ENCODE measurements around the gene SKIDA1.

DNA sequence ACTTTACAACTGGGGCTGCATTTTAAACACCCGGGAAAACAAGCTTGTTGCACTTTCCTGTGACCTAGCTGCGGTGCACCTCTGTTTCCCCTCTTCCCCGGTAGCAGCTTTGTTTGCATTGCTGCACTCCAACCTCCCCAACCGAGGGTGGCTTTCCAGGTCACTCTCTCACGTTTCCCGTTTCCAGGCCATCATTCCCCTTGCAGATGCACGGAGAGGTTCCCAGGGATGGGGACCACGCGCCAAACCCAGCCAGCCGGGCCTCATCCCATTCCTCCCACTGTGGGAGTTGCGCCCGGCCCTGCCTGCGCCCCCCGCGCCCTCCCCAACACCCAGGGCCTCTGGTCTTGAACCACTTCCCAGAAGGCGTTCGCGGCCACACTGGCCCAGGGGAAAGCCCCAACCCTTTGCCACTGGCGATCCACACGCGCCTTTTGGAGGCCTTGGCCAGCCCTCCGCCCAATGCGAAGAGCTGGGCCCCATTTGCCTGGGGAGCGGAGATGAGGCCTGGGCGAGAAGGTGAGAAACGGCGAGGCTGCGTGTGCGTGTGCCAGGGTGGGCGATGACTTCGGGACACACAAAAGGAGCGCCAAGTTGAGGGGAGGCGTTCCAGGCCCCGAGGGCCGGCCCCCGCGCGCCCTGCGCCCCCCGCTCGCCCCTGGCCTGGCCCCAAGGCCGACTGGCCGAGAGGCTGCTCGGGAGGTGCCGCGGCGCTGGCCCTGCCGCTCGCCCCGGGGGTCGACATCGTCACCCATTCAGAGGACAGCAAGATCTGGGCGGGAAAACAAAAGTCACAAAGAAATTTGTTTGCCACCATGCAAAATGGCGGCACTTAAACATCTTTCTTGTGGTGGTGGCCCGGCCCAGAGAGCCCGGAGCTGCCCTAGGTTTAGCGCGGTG lies 15.9 kb downstream of the SKIDA1 start:
- TF ChIP-seq, protein P1, sequence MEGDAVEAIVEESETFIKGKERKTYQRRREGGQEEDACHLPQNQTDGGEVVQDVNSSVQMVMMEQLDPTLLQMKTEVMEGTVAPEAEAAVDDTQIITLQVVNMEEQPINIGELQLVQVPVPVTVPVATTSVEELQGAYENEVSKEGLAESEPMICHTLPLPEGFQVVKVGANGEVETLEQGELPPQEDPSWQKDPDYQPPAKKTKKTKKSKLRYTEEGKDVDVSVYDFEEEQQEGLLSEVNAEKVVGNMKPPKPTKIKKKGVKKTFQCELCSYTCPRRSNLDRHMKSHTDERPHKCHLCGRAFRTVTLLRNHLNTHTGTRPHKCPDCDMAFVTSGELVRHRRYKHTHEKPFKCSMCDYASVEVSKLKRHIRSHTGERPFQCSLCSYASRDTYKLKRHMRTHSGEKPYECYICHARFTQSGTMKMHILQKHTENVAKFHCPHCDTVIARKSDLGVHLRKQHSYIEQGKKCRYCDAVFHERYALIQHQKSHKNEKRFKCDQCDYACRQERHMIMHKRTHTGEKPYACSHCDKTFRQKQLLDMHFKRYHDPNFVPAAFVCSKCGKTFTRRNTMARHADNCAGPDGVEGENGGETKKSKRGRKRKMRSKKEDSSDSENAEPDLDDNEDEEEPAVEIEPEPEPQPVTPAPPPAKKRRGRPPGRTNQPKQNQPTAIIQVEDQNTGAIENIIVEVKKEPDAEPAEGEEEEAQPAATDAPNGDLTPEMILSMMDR (IDR thresholded peaks at IDR 0.05): no peak
- no peak for TF ChIP-seq POLR2A (IDR thresholded peaks at IDR 0.05)
- TF ChIP-seq EP300 (IDR thresholded peaks at IDR 0.05): no peak

Data from tibial nerve (tissue), 4 donors.